Measurements from ENCODE around the gene PDPR. TPM values are rescaled to one million over a fixed set of nuclear protein-coding genes. Genes with fewer than 3 reads are reported as not detected.
A peak's percentile ranks its signal among the peaks of the same experiment; 100 is the strongest.
"Not testable (repeated sequence)": the region's sequence is repeated elsewhere in the genome, so short reads cannot be mapped to it uniquely, and the experiment has no call there.

The PDPR gene
- total RNA-seq (2014; rRNA removed; shearing (Covaris generic)): 6.2 and 8.1 TPM in 2 replicates
- 10.2 and 13.2 TPM in 2 replicates for polyA plus RNA-seq (2014; cell fraction: nucleus; rRNA removed)

DNA sequence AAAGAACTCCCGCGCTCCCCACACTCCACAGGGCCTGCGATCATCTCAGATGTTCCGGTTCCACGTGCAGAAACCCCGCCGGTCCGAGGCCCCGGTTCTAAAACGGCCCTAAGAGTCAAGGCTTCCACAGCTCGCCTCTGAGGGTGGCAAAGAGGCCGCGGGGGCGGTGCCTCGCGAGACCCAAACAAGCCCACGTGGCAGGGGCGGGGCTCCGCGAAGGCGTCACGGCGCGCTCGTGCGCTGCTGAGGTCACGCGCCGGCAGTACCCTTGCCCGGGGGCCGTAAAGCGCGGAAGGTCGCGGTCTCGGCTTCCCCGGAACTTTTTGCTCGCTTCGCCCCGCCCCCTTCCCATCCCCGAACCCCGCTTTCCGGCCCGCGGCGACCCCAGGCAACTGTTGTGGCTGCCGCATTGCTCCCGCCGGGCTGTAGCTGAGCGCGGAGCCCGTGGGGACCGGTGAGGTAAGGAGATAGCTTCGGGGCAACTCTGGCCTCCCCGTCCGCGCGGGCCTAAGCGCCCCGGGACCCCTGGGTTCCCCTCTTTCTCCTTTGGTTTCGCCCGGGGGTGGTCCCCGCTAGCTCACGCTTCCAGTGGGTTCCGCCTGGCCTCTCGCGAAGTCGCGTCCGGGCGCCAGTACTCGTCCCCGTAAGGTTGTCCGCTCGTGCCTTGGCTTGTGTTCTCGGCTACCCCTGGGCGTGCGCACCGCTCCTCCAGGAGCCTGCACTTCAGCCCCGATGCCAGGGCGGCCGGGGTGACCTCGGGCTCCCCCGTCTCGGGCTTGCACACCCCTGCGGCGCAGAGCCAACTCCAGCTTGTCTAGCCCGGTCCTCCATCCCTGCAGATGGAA, at the start of gene PDPR:
PDPR (plus strand) TSS at position 351 of the 845 bp plus-strand sequence. CDS start 6,161 bp downstream, outside the sequence.
- peak; percentile 53 for DNase-seq (ENCODE audit: extremely low read depth, low read depth)

DNA sequence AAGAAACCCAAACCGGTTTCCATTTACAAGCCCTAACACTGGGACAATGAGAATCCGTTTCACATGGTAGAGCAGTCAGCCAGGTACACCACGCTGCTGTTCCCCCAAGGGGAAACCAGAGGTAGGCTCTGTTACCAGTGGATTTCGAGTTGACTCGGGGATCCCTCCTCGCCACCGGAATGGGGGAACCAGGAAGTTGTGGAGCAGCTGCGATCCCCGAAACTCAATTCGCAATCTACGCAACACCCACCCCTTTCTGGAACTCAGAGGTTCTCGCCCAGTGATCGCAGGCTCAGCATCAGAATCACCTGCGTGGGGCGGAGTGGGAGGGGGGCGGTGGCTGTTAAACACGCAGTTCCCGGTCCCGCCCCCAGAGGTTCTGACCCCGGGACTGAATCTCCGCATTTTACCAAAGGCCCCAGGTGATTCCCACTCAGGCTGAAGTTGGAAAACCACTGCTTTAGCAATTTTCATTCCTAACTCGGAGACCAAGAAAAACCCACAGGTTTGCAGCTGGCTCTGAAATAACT, 49.2 kb upstream of the PDPR start:
- not testable (repeated sequence) for DNase-seq (ENCODE audit: extremely low read depth, low read depth)

DNA sequence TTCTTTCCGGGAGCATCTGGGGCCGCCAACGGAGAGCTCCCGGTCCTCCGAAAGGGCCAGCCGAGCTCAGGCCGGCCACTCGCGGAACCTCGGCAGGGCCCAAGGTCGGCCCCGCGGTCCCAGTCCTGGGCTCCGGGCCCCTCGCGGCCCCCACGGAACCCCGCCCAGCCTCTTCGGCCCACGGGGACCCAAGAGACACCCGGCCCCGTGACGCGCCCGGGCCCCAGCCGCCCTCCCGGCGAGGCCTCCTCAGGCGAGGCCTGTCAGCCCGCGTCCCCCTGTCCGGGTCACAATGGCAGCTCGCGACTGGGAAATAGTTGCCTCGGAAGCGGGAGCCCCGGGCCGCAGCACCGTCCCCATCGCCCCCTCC, 48.8 kb upstream of the PDPR start:
- DNase-seq (ENCODE audit: extremely low read depth, low read depth): not testable (repeated sequence)

DNA sequence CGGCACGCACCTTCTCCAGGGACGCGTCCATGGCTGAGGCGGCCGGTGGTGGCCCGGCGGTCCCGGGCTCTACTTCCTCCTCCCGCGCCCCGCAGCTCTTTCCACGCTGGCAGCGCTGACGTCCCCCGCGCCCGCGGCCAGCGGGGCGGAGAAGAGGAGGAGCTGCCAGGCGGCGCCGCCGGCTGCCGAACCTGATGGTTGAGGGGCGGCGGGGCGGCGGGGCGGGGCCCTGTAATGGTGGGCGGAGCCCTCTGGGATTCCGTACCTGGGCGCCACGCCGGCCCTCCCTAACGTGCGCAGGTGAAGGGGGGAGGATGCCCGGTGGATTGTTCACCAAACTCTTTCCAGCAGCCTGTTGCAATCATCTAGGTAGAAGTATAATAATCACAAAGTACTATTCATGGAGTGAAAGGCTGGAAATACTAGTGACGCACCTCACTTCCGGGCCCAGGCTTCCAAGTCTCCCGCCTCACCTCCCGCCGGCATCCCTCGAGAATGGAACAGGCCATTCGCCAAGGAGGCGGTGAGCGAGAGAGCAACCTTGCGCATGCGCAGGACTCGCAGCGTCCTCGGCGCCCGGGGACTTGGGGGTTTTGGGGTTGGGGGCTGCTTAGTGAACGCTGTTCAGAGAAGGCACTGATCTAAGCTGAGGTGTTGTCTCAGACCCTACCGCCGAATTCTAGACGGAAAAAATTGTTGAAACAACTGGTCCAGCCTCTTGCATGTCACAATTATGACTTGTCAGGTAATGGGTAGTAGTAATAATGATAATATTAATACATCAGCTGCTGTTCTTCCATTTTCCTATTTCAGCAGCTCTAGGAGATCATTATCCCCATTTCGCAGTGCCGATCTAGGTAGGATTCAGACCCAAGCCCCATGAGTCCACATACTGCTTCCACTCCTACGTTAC, 48.1 kb upstream of the PDPR start:
- peak; percentile 65 for DNase-seq (ENCODE audit: extremely low read depth, low read depth)

DNA sequence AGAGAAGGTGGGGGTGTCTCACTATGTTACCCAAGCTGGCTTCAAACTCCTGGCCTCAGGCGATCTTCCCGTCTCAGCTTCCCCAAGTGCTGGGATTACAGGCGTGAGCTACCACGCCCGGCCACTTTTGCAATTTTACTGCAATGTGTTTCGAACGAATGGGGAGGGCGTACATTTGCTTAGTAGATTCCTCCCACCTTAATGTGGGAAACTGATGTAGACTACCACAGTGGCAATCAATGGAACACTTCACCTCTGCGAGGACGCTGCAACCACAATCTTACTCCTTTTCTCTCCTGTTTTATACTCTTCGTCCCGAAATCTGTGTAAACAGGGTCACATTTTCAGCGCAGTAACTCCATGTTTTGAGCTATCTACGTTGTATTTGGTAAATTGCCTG, 47.4 kb upstream of the PDPR start:
- DNase-seq (ENCODE audit: extremely low read depth, low read depth): not testable (repeated sequence)

DNA sequence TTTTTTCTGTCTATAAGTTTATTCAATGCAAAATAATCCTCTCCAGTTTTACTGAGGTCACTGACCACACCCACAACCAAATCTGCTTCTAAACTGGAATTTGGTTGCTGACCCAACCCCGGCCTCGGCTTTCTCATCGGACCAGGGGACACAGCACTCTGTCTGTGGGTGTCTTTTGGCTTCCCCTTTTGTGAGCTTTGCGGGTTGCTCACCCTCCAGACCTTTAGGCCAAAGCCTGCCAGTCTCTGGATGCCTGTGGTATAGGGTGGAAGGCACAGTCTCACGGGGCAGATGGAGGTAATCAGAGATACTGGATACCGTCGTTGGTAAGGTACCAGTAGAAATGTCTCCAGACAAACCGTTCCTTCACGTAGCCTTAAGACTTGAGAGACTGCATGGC, 35.1 kb upstream of the PDPR start:
- not testable (repeated sequence) for DNase-seq (ENCODE audit: extremely low read depth, low read depth)

DNA sequence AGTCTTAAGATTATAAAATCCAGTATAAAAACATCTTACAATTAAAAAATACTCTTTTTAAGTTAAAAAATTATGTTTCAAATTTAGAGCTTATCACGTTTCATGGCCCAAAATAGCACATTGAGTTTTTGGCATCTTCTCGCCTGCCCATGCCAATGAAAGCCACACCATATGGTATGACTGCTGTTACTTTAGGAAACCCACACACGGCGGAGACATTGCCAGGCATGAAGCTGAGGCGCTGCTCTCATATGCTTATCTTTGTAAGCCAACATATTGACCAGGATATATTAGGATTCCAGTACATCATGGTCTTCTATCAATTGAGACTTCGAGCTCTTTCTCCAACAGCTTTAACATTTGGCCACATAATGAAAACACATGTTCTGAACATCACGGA, 32.9 kb upstream of the PDPR start:
- not testable (repeated sequence) for DNase-seq (ENCODE audit: extremely low read depth, low read depth)

DNA sequence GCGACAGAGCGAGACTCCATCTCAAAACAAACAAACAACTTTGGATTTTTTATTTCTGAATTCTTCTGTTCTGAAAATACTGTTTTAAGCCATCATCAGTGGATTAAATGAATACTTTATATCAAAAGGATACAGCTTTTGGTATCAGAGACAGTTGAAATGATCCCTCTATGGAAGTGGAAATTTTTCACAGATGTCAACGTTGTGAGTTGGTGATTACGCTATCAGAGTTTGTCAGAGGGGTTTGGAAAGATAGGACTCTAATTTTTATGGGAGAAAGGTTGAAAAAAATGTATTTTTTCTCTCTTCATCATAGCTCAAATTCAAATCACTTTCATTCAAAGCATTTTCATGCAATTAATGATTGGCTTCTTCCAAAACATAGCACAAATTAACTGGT, 30.2 kb upstream of the PDPR start:
- DNase-seq (ENCODE audit: extremely low read depth, low read depth): not testable (repeated sequence)

DNA sequence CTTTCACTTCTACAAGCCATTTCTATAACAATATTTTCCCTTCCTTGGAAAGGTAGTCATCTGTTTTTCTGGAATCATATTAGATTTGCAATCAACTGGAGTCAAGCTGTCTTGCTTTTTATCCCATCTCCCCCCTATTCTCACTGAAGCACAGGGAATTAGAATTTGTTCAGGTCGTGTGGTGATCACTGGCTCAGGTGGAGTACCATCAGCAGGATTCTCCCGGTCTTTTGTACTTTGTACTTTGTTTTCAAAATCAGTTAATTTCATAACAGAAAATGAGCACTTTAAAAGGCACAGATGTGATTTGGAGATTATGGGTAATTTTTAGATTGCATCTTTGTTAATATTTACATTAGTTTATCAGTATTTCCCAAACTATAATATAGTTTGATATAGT, 26.0 kb upstream of the PDPR start:
- not testable (repeated sequence) for DNase-seq (ENCODE audit: extremely low read depth, low read depth)

DNA sequence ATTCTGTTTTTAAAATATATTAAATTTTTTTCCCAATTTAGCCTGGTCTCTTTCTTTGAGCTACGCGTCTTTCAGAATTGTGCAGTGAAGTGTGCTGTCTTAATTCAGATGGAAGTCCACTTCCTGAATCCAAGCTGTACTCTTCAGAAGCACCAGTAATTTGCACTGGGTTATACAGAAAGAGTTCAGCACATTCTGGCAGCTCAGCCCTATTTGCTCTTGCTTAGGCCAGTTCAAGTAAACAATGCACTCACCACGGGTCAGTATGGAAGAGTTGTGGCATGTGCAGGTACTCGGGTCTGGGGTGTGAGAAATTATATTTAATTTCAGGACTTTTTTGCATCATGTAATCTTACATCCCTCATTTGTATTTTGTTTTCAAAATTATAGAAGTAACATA, 25.3 kb upstream of the PDPR start:
- DNase-seq (ENCODE audit: extremely low read depth, low read depth): not testable (repeated sequence)

DNA sequence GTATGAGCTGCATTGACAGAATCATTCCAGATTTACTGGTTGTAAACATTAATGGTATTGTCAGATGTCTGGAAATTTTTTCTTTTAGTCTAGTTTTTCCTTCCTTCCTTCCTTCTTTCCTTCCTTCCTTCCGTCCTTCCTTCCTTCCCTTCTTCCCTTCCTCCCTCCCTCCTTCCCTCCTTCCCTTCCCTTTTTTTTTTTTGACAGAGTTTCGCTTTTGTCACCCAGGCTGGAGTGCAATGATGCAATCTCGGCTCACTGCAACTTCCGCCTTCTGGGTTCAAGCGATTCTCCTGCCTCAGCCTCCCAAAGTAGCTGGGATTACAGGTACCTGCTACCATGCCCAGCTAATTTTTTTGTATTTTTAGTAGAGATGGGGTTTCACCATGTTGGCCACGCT, 24.8 kb upstream of the PDPR start:
- DNase-seq (ENCODE audit: extremely low read depth, low read depth): not testable (repeated sequence)

DNA sequence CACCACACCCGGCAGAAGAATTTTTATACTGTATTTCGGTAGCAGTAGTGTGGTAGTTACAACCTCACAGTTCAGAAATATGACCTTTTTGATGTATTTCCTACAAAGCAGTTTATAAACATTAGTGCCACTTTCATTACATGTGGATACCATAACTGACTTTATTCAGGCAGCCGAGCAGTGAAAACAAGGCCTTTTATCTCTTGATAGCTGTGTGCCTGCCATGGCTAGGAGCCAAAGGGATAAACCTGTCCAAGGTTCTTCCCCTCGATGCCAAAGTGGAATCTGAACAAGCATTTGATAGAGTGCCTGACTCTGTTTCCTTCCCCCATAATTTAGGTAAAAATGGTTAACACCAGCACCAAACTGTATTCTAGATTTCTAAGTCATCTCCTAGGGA, 23.0 kb upstream of the PDPR start:
- not testable (repeated sequence) for DNase-seq (ENCODE audit: extremely low read depth, low read depth)

DNA sequence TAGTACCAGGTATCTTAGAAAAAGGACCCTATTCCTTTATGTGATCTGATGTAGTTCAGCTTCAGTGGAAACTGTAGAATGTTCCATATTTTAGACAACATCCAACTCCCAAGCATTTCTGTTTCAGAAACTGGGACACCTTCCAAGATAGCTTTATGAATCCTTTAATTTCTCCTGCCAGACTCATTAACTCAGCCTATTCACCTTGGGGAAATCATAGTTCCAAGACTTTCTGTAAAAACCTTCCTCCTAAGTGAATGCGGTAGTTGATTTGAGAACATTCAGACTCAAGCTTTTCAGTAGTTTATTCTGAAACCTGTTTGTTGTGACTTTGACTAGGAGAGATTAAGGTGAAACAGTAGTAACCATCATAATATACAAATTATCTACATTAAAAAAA, 20.0 kb upstream of the PDPR start:
- not testable (repeated sequence) for DNase-seq (ENCODE audit: extremely low read depth, low read depth)

DNA sequence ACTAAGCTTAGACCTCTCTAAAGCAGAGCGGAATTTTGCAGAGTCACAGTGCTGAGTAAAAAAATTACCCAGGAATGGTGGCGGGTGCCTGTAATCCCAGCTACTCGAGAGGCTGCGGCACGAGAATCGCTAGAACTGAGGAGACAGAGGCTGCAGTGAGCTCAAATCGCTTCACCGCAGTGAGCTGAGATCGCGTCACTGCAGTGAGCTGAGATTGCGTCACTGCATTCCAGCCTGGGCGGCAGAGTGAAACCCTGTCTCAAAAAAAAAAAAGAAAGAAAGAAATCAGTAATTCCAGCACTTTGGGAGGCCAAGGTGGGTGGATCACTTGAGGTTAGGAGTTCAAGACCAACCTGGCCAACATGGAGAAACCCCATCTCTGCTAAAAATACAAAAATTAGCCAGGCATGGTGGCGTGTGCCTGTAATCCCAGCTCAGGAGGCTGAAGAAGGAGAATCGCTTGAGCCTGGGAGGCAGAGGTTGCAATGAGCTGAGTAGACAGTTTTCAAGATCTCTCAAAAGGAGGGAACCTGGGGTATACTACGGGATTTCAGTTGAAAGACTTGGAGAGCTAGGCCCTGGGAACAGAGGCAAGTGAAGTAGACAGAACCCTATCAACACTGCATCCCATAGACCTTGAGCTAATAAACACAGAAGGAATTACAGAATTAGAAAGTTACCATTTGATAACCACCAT, 4.4 kb upstream of the PDPR start:
- not testable (repeated sequence) for DNase-seq (ENCODE audit: extremely low read depth, low read depth)

DNA sequence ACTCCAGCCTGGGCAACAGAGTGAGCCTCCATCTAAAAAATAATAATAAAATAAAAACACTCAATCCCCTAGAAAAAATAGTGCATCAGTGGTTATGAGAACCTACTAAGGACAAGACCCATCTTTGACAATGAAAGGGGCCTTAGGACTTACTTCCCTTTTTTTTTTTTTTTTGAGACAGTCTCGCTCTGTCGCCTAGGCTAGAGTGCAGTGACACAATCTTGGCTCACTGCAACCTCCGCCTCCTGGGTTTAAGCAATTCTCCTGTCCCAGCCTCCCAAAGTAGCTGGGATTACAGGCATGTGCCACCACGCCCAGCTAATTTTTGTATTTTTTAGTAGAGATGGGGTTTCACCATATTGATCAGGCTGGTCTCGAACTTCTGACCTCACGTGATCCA, 2.0 kb upstream of the PDPR start:
- not testable (repeated sequence) for DNase-seq (ENCODE audit: extremely low read depth, low read depth)

DNA sequence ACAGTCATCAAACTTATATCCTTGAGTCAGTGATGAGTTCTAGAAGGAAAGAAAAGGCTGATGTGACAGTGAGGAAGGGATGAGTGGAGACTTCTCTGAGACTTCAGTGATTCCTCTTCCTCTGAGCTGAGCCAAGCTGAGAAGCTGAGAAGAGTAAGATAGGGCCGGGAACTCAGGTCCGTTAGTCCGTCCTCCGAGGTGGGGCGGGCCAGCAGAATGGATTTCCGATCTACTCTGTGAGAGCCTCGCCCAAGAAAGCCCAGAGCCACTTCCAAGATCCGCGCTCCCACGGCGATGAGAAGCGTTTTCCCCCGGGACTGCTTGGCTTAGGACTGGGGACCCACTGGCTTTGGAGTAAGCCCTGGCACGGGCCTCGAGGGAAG, 542 bp upstream of the PDPR start:
- not testable (repeated sequence) for DNase-seq (ENCODE audit: extremely low read depth, low read depth)

DNA sequence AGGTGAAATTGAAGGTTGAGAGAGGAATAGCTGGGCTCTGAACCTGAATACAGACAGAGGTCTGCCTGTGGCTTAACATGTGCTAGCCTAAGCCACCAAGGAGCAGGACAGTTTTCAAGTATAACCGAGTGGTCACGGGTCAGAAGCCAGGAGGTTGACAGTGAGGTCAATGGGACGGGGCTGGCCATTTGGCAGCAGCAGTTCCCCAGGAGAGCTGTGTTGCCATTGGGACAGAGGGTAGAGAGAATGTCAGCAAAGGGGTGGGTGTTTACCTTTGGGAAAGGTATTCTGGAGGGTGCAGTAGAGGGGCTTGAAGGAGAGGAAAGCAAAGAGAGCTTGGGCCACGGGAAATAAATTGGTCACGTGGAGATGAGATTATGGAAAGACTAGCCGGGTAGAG, 4.2 kb downstream of the PDPR start:
- DNase-seq (ENCODE audit: extremely low read depth, low read depth): not testable (repeated sequence)

DNA sequence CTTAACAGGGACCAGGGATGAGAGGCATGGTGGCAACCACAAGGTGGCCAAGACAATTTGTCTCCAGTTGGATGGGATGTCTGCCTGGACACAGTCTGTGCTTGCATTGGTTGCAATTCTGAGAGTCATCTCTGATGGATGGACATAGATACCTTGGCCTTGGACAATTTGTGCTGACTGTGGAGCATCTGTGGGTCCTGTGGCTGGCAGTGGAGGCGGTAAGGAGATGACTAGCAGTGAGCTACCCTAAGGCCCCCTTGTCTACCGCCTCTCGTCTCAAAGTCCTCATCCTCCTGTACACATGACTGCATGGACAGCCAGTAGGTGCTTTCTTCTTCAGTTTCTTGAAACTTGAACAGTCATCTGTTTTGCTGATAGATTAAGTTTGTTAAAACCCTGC, 4.6 kb downstream of the PDPR start:
- DNase-seq (ENCODE audit: extremely low read depth, low read depth): not testable (repeated sequence)

DNA sequence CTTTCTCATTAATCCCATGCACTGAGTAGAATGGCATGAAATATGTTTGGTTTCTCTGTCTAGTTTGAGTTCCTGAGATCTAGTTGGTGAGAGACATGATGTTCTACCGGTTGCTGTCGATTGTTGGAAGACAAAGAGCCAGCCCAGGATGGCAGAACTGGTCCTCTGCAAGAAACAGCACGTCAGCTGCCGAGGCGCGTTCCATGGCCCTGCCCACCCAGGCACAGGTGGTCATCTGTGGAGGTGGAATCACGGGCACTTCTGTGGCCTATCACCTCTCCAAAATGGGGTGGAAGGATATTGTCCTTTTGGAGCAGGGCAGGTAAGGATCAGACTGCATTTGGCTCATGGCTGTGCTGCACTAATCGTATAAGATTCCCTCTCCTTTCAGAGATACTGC, 6.3 kb downstream of the PDPR start:
- not testable (repeated sequence) for DNase-seq (ENCODE audit: extremely low read depth, low read depth)

DNA sequence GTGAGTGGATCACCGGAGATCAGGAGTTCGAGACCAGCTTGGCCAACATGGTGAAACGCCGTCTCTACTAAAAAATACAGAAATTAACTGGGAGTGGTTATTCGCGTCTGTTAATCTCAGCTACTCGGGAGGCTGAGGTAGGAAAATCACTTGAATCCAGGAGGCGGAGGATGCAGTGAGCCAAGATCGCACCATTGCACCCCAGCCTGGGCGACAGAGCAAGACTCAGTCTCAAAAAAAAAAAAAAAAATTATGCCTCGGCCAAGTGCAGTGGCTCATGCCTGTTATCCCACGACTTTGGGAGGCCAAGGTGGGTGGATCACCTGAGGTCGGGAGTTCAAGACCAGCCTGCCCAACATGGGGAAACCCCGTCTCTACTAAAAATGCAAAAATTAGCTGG, 9.7 kb downstream of the PDPR start:
- not testable (repeated sequence) for DNase-seq (ENCODE audit: extremely low read depth, low read depth)

All from NCI-H460 (cell line).